OCI-LY3 (cell line): ENCODE results near the gene SRPK2.

Source experiments
- CTCF ChIP-seq: fragments of 200-600, 300-600 bp; sonication (generic); IDR thresholded peaks from 2 replicates; pipeline ENCODE4 v1.5.1; 2014; ENCODE audit warnings: antibody characterized with exemption, low read length, low read depth
- EZH2phosphoT487 ChIP-seq: fragments of 200-600 bp; shearing (Covaris generic); IDR thresholded peaks from 2 replicates; pipeline ENCODE4 v1.6.1; 2018; ENCODE audit warnings: antibody characterized with exemption, mixed run types, low read depth

- TF ChIP-seq CTCF (no peak), EZH2phosphoT487 (no peak)
Measured at GRCh38 chr7:105388356-105389087, at the start of gene SRPK2.
